HepG2 (cell line): Measurements from ENCODE around the gene UBE2D3. TPM values are rescaled to one million over a fixed set of nuclear protein-coding genes. Genes with fewer than 3 reads are reported as not detected.

Source experiments
- CENPX ChIP-seq: sonication (generic); formaldehyde crosslinking; IDR thresholded peaks from 2 replicates; pipeline ENCODE4 v1.9.0; 2021; ENCODE audit warnings: mild to moderate bottlenecking, missing genetic modification reagents, moderate library complexity
- DMAP1 ChIP-seq: IDR thresholded peaks from 2 replicates; pipeline ENCODE4 v1.6.1; 2016
- EED ChIP-seq: sonication (generic); formaldehyde crosslinking; IDR thresholded peaks from 2 replicates; pipeline ENCODE4 v1.5.0; 2020; ENCODE audit warnings: mild to moderate bottlenecking, missing genetic modification reagents
- HDAC2 ChIP-seq: sonication (generic); formaldehyde crosslinking; IDR thresholded peaks from 2 replicates; pipeline ENCODE4 v1.4.0; 2020; ENCODE audit warnings: missing genetic modification reagents
- IRF2 ChIP-seq: IDR thresholded peaks from 2 replicates; pipeline ENCODE4 v1.6.1; 2018; ENCODE audit warnings: missing genetic modification reagents, missing compliant biosample characterization
- POLR2AphosphoS5 ChIP-seq: IDR thresholded peaks from 2 replicates; pipeline ENCODE4 v1.6.1; 2012; ENCODE audit warnings: low read depth, low read length
- RARA ChIP-seq: IDR thresholded peaks from 2 replicates; pipeline ENCODE4 v1.6.1; 2016; ENCODE audit warnings: missing genetic modification reagents, missing compliant biosample characterization
- SAP130 ChIP-seq: IDR thresholded peaks from 2 replicates; pipeline ENCODE4 v1.6.1; 2016; ENCODE audit warnings: low read depth
- SIN3B ChIP-seq: fragments of 150-350 bp; IDR thresholded peaks from 2 replicates; pipeline ENCODE4 v1.6.1; 2014; ENCODE audit warnings: low read length
- SRSF9 ChIP-seq: fragments of 200-400 bp; formaldehyde crosslinking; IDR thresholded peaks from 2 replicates; pipeline ENCODE4 v1.6.1; 2018; ENCODE audit warnings: borderline replicate concordance, mild to moderate bottlenecking, low read depth, low read length; ENCODE audit not compliant: insufficient read depth, poor library complexity, severe bottlenecking
- TBX2 ChIP-seq: sonication (generic); formaldehyde crosslinking; IDR thresholded peaks from 2 replicates; pipeline ENCODE4 v1.5.0; 2020; ENCODE audit warnings: missing genetic modification reagents, mild to moderate bottlenecking, borderline replicate concordance
- TSC22D2 ChIP-seq: sonication (generic); formaldehyde crosslinking; IDR thresholded peaks from 2 replicates; pipeline ENCODE4 v1.5.1; 2020; ENCODE audit warnings: missing genetic modification reagents, mild to moderate bottlenecking, borderline replicate concordance
- ZBTB7A ChIP-seq: sonication (generic); formaldehyde crosslinking; IDR thresholded peaks from 2 replicates; pipeline ENCODE4 v1.8.0; 2022; ENCODE audit warnings: mild to moderate bottlenecking, missing genetic modification reagents
- ZGPAT ChIP-seq: IDR thresholded peaks from 2 replicates; pipeline ENCODE4 v1.6.1; 2016; ENCODE audit warnings: mild to moderate bottlenecking
- ZMAT5 ChIP-seq: sonication (generic); formaldehyde crosslinking; IDR thresholded peaks from 2 replicates; pipeline ENCODE4 v1.5.0; 2020; ENCODE audit warnings: mild to moderate bottlenecking, low read depth, missing genetic modification reagents, borderline replicate concordance
- ZMYM3 ChIP-seq: sonication (generic); formaldehyde crosslinking; IDR thresholded peaks from 2 replicates; pipeline ENCODE4 v1.5.1; 2020; ENCODE audit warnings: mild to moderate bottlenecking, missing genetic modification reagents
- ZNF121 ChIP-seq: sonication (generic); formaldehyde crosslinking; IDR thresholded peaks from 2 replicates; pipeline ENCODE4 v1.5.0; 2020; ENCODE audit warnings: mild to moderate bottlenecking, missing genetic modification reagents
- ZNF331 ChIP-seq: sonication (generic); formaldehyde crosslinking; IDR thresholded peaks from 2 replicates; pipeline ENCODE4 v1.4.0; 2020; ENCODE audit warnings: missing genetic modification reagents
- ZNF430 ChIP-seq: sonication (generic); formaldehyde crosslinking; IDR thresholded peaks from 2 replicates; pipeline ENCODE4 v1.9.0; 2021; ENCODE audit warnings: mild to moderate bottlenecking, missing genetic modification reagents
- ZNF619 ChIP-seq: sonication (generic); formaldehyde crosslinking; IDR thresholded peaks from 2 replicates; pipeline ENCODE4 v1.4.0; 2020; ENCODE audit warnings: mild to moderate bottlenecking, missing genetic modification reagents
- ZNF782 ChIP-seq: sonication (generic); formaldehyde crosslinking; IDR thresholded peaks from 2 replicates; pipeline ENCODE4 v1.4.0; 2020; ENCODE audit warnings: missing genetic modification reagents, mild to moderate bottlenecking, borderline replicate concordance
- polyA plus RNA-seq, 8 experiments: library from polyadenylated mRNA; depleted of rRNA in 3 of 8; stranded (reverse) in 7 of 8; unstranded in 1 of 8; fragments of >200 nt; fragmentation: Illumina TruSeq in 4 of 8; extraction: Trizol in 4 of 8; gene quantifications; 2 replicates each; pipeline versions ENCODE4 v1.2.1 to v1.2.3, GENCODE V29; 2011 to 2016; ENCODE audit warnings: low read depth in 4 of 8, missing spikeins in 1 of 8, mixed read lengths in 1 of 8; ENCODE audit not compliant: insufficient read depth in 1 of 8
- total RNA-seq, 5 experiments: library from RNA; depleted of rRNA; stranded (reverse); fragments of >200 nt; fragmentation: Illumina TruSeq; extraction: Trizol; gene quantifications; 2 replicates each; pipeline ENCODE4 v1.2.3, GENCODE V29; 2016; ENCODE audit warnings: low read depth in 1 of 5
- TF ChIP-seq, protein P1 (sequence below): sonication (generic); formaldehyde crosslinking; IDR thresholded peaks from 2 replicates; pipeline ENCODE4 v1.5.0; 2020; ENCODE audit warnings: missing genetic modification reagents
- TF ChIP-seq, protein P2 (sequence below): sonication (generic); formaldehyde crosslinking; IDR thresholded peaks from 2 replicates; pipeline ENCODE4 v1.8.0; 2022; ENCODE audit warnings: mild to moderate bottlenecking, missing genetic modification reagents
- TF ChIP-seq, protein P3 (sequence below): sonication (generic); formaldehyde crosslinking; conservative IDR thresholded peaks from 2 replicates; pipeline ENCODE4 v1.4.0; 2020; ENCODE audit warnings: missing genetic modification reagents
- TF ChIP-seq, protein P4 (sequence below): sonication (generic); formaldehyde crosslinking; IDR thresholded peaks from 2 replicates; pipeline ENCODE4 v1.8.0; 2023; ENCODE audit warnings: mild to moderate bottlenecking, missing genetic modification reagents

UBE2D3 gene
- total and polyA plus RNA-seq, 2 of the 13 experiments (the other 11 are each of a cell fraction or from before 2014, with no cell fraction given), result 224 to 293 TPM

- TF ChIP-seq ZNF121 (CRISPR knock-in tag) (no peak), ZMYM3 (CRISPR knock-in tag) (0 out of 2 replicates have a peak, but pooled peaks have one; percentile 11), SIN3B (no peak), ZNF331 (CRISPR knock-in tag) (peak; percentile 69), HDAC2 (CRISPR knock-in tag) (peak; percentile 76), IRF2 (peak; percentile 58), ZNF430 (peak; percentile 78), POLR2AphosphoS5 (peak; percentile 95), ZMAT5 (no peak), DMAP1 (CRISPR knock-in tag) (peak; percentile 92), CENPX (CRISPR knock-in tag) (no peak), ZGPAT (CRISPR knock-in tag) (peak; percentile 95), ZBTB7A (CRISPR knock-in tag) (peak; percentile 20; the same call in 1 of the 2 replicates), EED (CRISPR knock-in tag) (peak; percentile 71; the same call in 1 of the 2 replicates), SRSF9 (no peak), ZNF782 (CRISPR knock-in tag) (peak; percentile 99), TSC22D2 (CRISPR knock-in tag) (no peak), ZNF619 (CRISPR knock-in tag) (no peak; the same call in 1 of the 2 replicates), TBX2 (CRISPR knock-in tag) (peak; percentile 93), RARA (CRISPR knock-in tag) (peak; percentile 22), SAP130 (CRISPR knock-in tag) (peak; percentile 85)
- TF ChIP-seq, protein P1, sequence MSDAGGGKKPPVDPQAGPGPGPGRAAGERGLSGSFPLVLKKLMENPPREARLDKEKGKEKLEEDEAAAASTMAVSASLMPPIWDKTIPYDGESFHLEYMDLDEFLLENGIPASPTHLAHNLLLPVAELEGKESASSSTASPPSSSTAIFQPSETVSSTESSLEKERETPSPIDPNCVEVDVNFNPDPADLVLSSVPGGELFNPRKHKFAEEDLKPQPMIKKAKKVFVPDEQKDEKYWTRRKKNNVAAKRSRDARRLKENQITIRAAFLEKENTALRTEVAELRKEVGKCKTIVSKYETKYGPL (CRISPR knock-in tag), result no peak
- TF ChIP-seq, protein P2, sequence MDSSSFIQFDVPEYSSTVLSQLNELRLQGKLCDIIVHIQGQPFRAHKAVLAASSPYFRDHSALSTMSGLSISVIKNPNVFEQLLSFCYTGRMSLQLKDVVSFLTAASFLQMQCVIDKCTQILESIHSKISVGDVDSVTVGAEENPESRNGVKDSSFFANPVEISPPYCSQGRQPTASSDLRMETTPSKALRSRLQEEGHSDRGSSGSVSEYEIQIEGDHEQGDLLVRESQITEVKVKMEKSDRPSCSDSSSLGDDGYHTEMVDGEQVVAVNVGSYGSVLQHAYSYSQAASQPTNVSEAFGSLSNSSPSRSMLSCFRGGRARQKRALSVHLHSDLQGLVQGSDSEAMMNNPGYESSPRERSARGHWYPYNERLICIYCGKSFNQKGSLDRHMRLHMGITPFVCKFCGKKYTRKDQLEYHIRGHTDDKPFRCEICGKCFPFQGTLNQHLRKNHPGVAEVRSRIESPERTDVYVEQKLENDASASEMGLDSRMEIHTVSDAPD (CRISPR knock-in tag), result peak; percentile 63
- TF ChIP-seq, protein P3, sequence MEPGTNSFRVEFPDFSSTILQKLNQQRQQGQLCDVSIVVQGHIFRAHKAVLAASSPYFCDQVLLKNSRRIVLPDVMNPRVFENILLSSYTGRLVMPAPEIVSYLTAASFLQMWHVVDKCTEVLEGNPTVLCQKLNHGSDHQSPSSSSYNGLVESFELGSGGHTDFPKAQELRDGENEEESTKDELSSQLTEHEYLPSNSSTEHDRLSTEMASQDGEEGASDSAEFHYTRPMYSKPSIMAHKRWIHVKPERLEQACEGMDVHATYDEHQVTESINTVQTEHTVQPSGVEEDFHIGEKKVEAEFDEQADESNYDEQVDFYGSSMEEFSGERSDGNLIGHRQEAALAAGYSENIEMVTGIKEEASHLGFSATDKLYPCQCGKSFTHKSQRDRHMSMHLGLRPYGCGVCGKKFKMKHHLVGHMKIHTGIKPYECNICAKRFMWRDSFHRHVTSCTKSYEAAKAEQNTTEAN, result 0 out of 2 replicates have a peak, but pooled peaks have one; percentile 8
- TF ChIP-seq, protein P4, sequence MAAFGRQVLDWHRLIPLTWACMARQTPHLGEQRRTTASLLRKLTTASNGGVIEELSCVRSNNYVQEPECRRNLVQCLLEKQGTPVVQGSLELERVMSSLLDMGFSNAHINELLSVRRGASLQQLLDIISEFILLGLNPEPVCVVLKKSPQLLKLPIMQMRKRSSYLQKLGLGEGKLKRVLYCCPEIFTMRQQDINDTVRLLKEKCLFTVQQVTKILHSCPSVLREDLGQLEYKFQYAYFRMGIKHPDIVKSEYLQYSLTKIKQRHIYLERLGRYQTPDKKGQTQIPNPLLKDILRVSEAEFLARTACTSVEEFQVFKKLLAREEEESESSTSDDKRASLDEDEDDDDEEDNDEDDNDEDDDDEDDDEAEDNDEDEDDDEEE (CRISPR knock-in tag), result peak; percentile 94; the same call in 1 of the 2 replicates
Measured at GRCh38 chr4:102868781-102869568, 41.6 kb upstream of the UBE2D3 start, which contains the start of gene CISD2 (continued).
